ENCODE results near the gene XRCC1. TPM values are rescaled to one million over a fixed set of nuclear protein-coding genes. Genes with fewer than 3 reads are reported as not detected.

Gene XRCC1
- polyA plus RNA-seq, 3 donors, result 13.1 to 23.0 (median 19.3) TPM

GRCh38 chr19:43562698-43563241 lies 12.6 kb downstream of the XRCC1 start:
- peak overlapping the region; percentile 94 to 98 for H3K27ac ChIP-seq (ENCODE audit: low read depth in 1 of 2, low read length in 2 of 2)
- no peaks in the 10 kb centered on the region for H4K20me1 ChIP-seq (ENCODE audit: insufficient read depth, low read length)
- H3K4me3 ChIP-seq (replicated peaks in 1 of 3; ENCODE audit: low read depth in 2 of 3, low read length in 3 of 3), result peak overlapping the region in 1 of 3 experiments; percentile 19
- H3K9me3 Mint-ChIP-seq, result peaks cover 0 to 3% (median 0%) of the 10 kb centered on the region in 7 donors
- intact Hi-C loops (cut with micrococcal nuclease), result no loop called here
- TF ChIP-seq CTCF (IDR thresholded peaks at IDR 0.05), result no peak
- peak overlapping the region; percentile 30 for H3K4me2 ChIP-seq (replicated peaks; ENCODE audit: extremely low read depth, low read length, poor library complexity, severe bottlenecking)
- 0% methylated on average over 2 of the region's 14 CpGs for WGBS (ENCODE audit: insufficient coverage)
- H3K4me3 Mint-ChIP-seq, result peak overlapping the region; percentile 41 to 67
- H3K27me3 ChIP-seq (ENCODE audit: control insufficient read depth in 2 of 2, insufficient read depth in 2 of 2, low read length in 2 of 2), result no peaks in the 10 kb centered on the region
- peaks cover 24 to 27% of the 10 kb centered on the region in 2 donors for H3K4me1 ChIP-seq (ENCODE audit: control insufficient read depth in 1 of 2, insufficient read depth in 2 of 2, low read length in 2 of 2)
- no peaks in the 10 kb centered on the region for H3K9me3 ChIP-seq (replicated peaks in 1 of 2; ENCODE audit: control insufficient read depth in 1 of 2, insufficient read depth in 1 of 2, low read length in 2 of 2)
- peak; percentile 90 to 96 (median 92) for DNase-seq
- H3K9ac ChIP-seq (ENCODE audit: insufficient read depth, low read length, poor library complexity, severe bottlenecking), result peak overlapping the region; percentile 72
- peak overlapping the region; percentile 51 for H2AFZ ChIP-seq (ENCODE audit: insufficient read depth, low read depth, low read length, poor library complexity, severe bottlenecking)
- H3K36me3 ChIP-seq (replicated peaks in 1 of 2; ENCODE audit: control insufficient read depth in 1 of 2, insufficient read depth in 2 of 2, low read length in 2 of 2), result peaks cover 5 to 26% of the 10 kb centered on the region in 2 donors
- peaks cover 25% of the 10 kb centered on the region for H3K79me2 ChIP-seq (ENCODE audit: insufficient read depth, low read length)
- H3K27me3 Mint-ChIP-seq (ENCODE audit: low read depth in 3 of 3), result peaks cover 0 to 4% (median 0%) of the 10 kb centered on the region in 3 donors
- H3K36me3 Mint-ChIP-seq, result peaks cover 35 to 47% of the 10 kb centered on the region in 2 donors
- peak overlapping the region; percentile 90 to 99 (median 96) for H3K27ac Mint-ChIP-seq
- H3K4me1 Mint-ChIP-seq, result peaks cover 43% of the 10 kb centered on the region

GRCh38 chr19:43562226-43562697 lies 13.1 kb downstream of the XRCC1 start:
- H3K9me3 Mint-ChIP-seq, result peaks cover 0 to 3% (median 0%) of the 10 kb centered on the region in 7 donors

More at GRCh38 chr19:43562226-43562697, 13.1 kb downstream of the XRCC1 start:
- Histone ChIP-seq H2AFZ (ENCODE audit: insufficient read depth, low read depth, low read length, poor library complexity, severe bottlenecking) (peak overlapping the region; percentile 51), H3K27me3 (ENCODE audit: control insufficient read depth in 2 of 2, insufficient read depth in 2 of 2, low read length in 2 of 2) (no peaks in the 10 kb centered on the region), H3K36me3 (replicated peaks in 1 of 2; ENCODE audit: control insufficient read depth in 1 of 2, insufficient read depth in 2 of 2, low read length in 2 of 2) (peaks cover 8 to 32% of the 10 kb centered on the region in 2 donors), H3K79me2 (ENCODE audit: insufficient read depth, low read length) (peaks cover 21% of the 10 kb centered on the region), H3K4me2 (replicated peaks; ENCODE audit: extremely low read depth, low read length, poor library complexity, severe bottlenecking) (peak overlapping the region; percentile 30), H3K4me1 (ENCODE audit: control insufficient read depth in 1 of 2, insufficient read depth in 2 of 2, low read length in 2 of 2) (peaks cover 24 to 27% of the 10 kb centered on the region in 2 donors), H4K20me1 (ENCODE audit: insufficient read depth, low read length) (no peaks in the 10 kb centered on the region), H3K4me3 (replicated peaks in 1 of 3; ENCODE audit: low read depth in 2 of 3, low read length in 3 of 3) (peak overlapping the region in 1 of 3 experiments; percentile 19), H3K9ac (ENCODE audit: insufficient read depth, low read length, poor library complexity, severe bottlenecking) (peak overlapping the region; percentile 72), H3K27ac (ENCODE audit: low read depth in 1 of 2, low read length in 2 of 2) (peak overlapping the region; percentile 94 to 98), H3K9me3 (replicated peaks in 1 of 2; ENCODE audit: control insufficient read depth in 1 of 2, insufficient read depth in 1 of 2, low read length in 2 of 2) (no peaks in the 10 kb centered on the region)
- H3K36me3 Mint-ChIP-seq, result peaks cover 39 to 52% of the 10 kb centered on the region in 2 donors
- H3K4me3 Mint-ChIP-seq, result peak overlapping the region; percentile 41 to 67
- peak; percentile 75 to 89 (median 76) for DNase-seq
- H3K27ac Mint-ChIP-seq, result peak overlapping the region; percentile 90 to 99 (median 96)
- intact Hi-C loops (cut with micrococcal nuclease), result no loop called here
- WGBS (ENCODE audit: insufficient coverage), result 0% methylated on average over 1 of the region's 6 CpGs
- H3K27me3 Mint-ChIP-seq (ENCODE audit: low read depth in 3 of 3), result peaks cover 0 to 4% (median 0%) of the 10 kb centered on the region in 3 donors
- no peak for TF ChIP-seq CTCF (IDR thresholded peaks at IDR 0.05)
- peaks cover 43% of the 10 kb centered on the region for H3K4me1 Mint-ChIP-seq

Data from CD14-positive monocyte (primary cell).